Measurements from ENCODE around the gene CHRNE. TPM values are rescaled to one million over a fixed set of nuclear protein-coding genes. Genes with fewer than 3 reads are reported as not detected.
A peak's percentile ranks its signal among the peaks of the same experiment; 100 is the strongest.
"Not testable (repeated sequence)": the region's sequence is repeated elsewhere in the genome, so short reads cannot be mapped to it uniquely, and the experiment has no call there.

Gene CHRNE
- total RNA-seq, 1 experiment from 2014 or later, result 0.04 TPM

- DNase-seq (ENCODE audit: low spot score), result peak; percentile 97
Observed at GRCh38 chr17:4939796-4940554, 37.1 kb upstream of the CHRNE start, which contains the start of the genes RNF167 and SLC25A11. Gene RNF167, plus strand, starts transcription at chr17:4940268. Its CDS starts 642 bp downstream, at chr17:4940910. Gene SLC25A11, minus strand, starts transcription at chr17:4940046. Its CDS starts 136 bp downstream, at chr17:4939910.

GRCh38 chr17:4939546-4939795, 36.6 kb upstream of the CHRNE start:
- DNase-seq (ENCODE audit: low spot score), result no peak

GRCh38 chr17:4938688-4939545, 36.0 kb upstream of the CHRNE start:
- no peak for DNase-seq (ENCODE audit: low spot score)

GRCh38 chr17:4938069-4938491, 35.2 kb upstream of the CHRNE start:
- DNase-seq (ENCODE audit: low spot score), result no peak

- DNase-seq (ENCODE audit: low spot score), result no peak
Observed at GRCh38 chr17:4937553-4937952, 34.7 kb upstream of the CHRNE start.

GRCh38 chr17:4936436-4936835, 33.5 kb upstream of the CHRNE start:
- DNase-seq (ENCODE audit: low spot score), result no peak

- DNase-seq (ENCODE audit: low spot score), result no peak
Observed at GRCh38 chr17:4935650-4936049, 32.8 kb upstream of the CHRNE start.

- DNase-seq (ENCODE audit: low spot score), result peak; percentile 42
Observed at GRCh38 chr17:4934173-4934979, 31.5 kb upstream of the CHRNE start.

GRCh38 chr17:4933646-4934045, 30.7 kb upstream of the CHRNE start:
- DNase-seq (ENCODE audit: low spot score), result no peak

GRCh38 chr17:4932756-4933155, 29.9 kb upstream of the CHRNE start:
- no peak for DNase-seq (ENCODE audit: low spot score)

GRCh38 chr17:4931963-4932362, 29.1 kb upstream of the CHRNE start, which contains the start of gene GP1BA:
Gene GP1BA, plus strand, starts transcription at chr17:4932277. Its CDS starts 328 bp downstream, at chr17:4932605.
- no peak for DNase-seq (ENCODE audit: low spot score)

GRCh38 chr17:4928881-4929280, 26.0 kb upstream of the CHRNE start:
- DNase-seq (ENCODE audit: low spot score), result no peak

GRCh38 chr17:4926577-4927335, 23.9 kb upstream of the CHRNE start:
- DNase-seq (ENCODE audit: low spot score), result not testable (repeated sequence)

GRCh38 chr17:4921320-4921719, 18.4 kb upstream of the CHRNE start:
- no peak for DNase-seq (ENCODE audit: low spot score)

GRCh38 chr17:4920351-4921048, 17.6 kb upstream of the CHRNE start:
- no peak for DNase-seq (ENCODE audit: low spot score)

GRCh38 chr17:4919511-4920047, 16.7 kb upstream of the CHRNE start:
- no peak for DNase-seq (ENCODE audit: low spot score)

- not testable (repeated sequence) for DNase-seq (ENCODE audit: low spot score)
Observed at GRCh38 chr17:4914551-4914950, 11.7 kb upstream of the CHRNE start.

- DNase-seq (ENCODE audit: low spot score), result no peak
Observed at GRCh38 chr17:4913994-4914393, 11.1 kb upstream of the CHRNE start.

- peak; percentile 68 for DNase-seq (ENCODE audit: low spot score)
Observed at GRCh38 chr17:4908711-4909496, 6.0 kb upstream of the CHRNE start.

GRCh38 chr17:4908301-4908700, 5.4 kb upstream of the CHRNE start:
- no peak for DNase-seq (ENCODE audit: low spot score)

Measured in H4 (cell line).